Activated CD4-positive, CD25-positive, alpha-beta regulatory T cell treated with anti-CD3 and anti-CD28 coated beads, Interleukin-2, amount 50 U/mL, for 72 hours (primary cell): ENCODE results near the gene CALHM5.

Experiments
- DNase-seq: peaks from one replicate; pipeline ENCODE4 v3.0.0; 2021

The CALHM5 gene

GRCh38 chr6:116512111-116512559 lies 696 bp downstream of the CALHM5 start:
- no peak for DNase-seq

GRCh38 chr6:116512734-116513133 lies 1.3 kb downstream of the CALHM5 start:
- no peak for DNase-seq

DNA sequence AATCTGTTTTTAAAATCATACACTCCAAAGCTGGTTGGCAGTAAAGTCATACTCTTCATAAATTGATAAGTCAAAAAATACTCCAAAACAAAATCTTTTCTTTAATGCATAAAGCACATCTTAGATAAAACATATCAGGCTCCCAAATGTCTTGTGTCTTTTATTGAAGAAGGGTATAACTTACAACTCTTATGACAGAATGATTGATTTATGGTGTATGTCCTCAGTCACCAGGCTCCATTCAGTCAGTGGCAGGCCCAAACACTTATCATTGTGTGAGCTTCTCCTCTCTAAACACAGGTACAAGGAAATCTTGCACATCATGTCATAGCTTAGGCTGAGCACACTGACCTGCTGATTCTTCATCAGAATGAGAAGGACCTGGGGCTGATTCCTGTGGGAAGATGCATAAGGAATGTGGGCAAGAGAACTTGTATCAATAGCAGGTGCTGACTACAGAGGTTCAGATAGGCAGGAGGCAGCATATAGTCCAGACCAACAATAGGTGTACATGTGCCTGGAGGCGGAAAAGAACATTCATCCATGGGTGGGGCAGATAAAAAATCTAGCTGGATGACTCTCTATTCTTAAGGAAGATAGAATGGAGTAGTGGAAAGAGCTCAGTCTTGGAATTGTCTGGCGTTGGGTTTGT lies 1.9 kb downstream of the CALHM5 start:
- DNase-seq: no peak

DNA sequence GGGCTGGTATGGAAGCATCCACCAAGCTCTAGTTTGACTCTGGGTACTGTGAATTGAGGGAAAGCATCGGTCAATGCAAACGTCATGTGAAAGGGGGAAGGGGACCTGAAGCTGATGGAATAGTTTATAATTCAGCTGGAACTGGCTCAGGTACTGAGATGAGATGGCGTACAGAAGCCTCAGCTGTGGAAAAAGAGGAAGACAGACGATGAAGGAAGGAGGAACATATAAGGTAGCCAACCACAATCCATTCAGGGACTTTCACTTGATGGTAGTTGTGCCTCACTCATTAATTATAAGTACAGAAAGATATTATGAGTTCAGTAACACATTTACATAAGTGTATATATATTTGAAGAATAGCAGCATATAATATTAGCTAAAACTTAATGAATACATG lies 2.7 kb downstream of the CALHM5 start:
- DNase-seq: no peak

DNA sequence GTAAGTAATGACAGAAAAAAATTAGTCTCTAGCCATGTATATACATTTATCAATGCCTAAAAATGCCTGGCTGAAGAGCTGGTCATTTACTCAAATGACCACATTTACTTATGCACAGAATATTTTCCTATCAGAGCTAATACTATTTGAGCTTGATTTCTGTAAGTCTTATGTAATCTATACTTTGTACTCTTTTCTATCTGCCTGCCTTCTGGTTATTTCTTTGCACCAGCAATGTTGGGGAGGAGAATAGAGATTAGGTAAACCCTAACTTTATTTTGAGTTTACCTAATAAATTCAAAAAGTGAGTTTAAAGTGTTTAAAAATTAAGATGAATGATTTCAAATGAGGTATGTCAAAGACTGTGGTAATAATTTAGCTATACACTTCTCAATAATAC lies 3.7 kb downstream of the CALHM5 start:
- no peak for DNase-seq

DNA sequence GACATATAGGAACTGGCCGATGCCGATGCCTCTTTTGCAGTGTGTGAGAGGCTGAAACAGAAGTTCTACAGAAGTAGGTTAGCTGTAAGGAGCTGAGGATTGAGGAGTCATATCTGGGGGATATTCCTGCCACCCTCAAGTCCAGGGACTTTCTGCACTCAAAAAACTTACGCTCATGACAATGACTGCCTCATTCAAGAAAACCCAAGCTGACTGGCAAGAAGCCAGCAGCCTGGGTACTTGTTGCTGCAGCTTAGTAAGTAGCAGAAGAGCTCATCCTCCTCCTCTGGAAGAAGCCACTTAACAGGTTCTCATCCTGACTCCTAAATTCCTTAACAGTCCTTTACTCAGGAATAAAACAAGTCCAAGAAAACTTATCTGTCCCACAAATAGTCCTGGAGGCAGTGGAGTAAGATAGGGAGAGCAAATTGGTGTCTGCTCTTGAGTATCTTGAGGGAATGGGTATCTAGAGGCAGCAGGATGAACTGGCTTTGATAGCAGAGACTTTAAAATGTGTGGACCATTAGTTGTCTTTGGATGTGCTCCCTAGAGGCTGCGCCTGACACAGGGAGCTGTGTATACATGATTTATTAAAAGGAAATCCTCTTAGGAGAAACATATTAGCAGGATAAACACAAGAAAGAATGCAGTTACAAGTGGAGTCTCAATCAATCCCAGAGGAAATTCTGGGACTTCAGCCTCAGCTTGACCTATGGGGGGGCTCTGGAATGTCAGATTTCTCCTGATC lies 7.4 kb downstream of the CALHM5 start:
- DNase-seq: no peak

DNA sequence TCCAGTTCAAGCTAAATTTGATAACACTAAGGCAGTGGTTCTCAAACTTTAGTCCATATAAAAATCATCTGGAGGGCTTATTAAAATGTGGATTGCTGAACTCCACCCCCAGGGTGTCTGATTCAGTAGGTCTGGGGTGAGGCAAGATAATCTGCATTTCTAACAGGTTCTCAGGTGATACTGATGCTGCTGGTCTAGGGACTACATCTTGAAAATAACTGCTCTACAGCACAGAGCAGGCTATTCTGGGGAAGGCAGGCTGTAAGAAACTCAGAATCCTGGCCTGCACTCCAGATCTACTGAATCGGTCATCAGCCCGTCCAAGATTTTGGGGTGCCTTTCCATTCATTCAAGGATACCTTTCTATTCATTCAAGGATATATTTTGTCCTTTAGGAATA lies 11.5 kb downstream of the CALHM5 start:
- DNase-seq: no peak

- DNase-seq: no peak
These were observed 12.8 kb downstream of the CALHM5 start for GRCh38 chr6:116524236-116524635.

- no peak for DNase-seq
These were observed 16.7 kb downstream of the CALHM5 start for GRCh38 chr6:116528133-116528532.

DNA sequence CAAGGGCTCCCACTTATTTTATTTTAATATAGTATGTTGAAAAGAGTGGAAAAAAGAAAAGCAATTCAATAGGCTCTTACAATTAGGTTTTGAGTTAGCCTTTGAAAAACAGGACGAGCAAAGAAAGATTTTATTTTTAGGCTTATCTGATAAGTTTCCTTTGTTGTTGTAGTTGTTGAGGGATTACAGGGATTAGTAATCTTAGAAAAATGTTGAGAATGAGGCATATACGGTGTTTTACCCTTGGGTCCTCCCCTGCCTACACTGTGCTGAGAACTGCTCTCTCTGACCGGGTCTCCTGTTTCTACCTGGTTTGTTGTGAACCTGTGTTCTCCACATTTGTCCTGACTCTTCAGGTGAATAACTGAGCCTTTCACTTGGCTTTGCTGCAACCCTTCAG lies 17.3 kb downstream of the CALHM5 start:
- no peak for DNase-seq

GRCh38 chr6:116529466-116530290 lies 18.2 kb downstream of the CALHM5 start:
- no peak for DNase-seq

DNA sequence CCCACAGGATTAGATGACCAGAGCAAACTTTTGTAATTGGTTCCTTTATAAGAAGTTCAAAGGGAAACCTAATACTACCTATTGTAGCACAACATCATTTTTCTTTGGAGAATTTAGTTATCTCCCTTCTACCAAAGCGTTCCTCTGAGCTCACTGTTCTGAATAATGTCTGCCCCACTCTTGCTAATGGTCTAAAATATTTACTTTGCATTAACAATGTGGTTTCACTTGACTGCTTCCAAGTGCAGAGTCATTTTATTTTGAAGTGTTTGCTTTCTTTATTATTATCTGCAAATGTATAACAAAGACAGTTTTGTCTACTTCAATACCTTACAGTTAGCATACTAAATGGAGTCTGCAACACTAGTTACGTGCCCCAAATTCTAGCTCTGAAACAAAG lies 19.0 kb downstream of the CALHM5 start:
- DNase-seq: no peak

- DNase-seq: peak; percentile 46
These were observed 20.5 kb downstream of the CALHM5 start for GRCh38 chr6:116531675-116532570.

DNA sequence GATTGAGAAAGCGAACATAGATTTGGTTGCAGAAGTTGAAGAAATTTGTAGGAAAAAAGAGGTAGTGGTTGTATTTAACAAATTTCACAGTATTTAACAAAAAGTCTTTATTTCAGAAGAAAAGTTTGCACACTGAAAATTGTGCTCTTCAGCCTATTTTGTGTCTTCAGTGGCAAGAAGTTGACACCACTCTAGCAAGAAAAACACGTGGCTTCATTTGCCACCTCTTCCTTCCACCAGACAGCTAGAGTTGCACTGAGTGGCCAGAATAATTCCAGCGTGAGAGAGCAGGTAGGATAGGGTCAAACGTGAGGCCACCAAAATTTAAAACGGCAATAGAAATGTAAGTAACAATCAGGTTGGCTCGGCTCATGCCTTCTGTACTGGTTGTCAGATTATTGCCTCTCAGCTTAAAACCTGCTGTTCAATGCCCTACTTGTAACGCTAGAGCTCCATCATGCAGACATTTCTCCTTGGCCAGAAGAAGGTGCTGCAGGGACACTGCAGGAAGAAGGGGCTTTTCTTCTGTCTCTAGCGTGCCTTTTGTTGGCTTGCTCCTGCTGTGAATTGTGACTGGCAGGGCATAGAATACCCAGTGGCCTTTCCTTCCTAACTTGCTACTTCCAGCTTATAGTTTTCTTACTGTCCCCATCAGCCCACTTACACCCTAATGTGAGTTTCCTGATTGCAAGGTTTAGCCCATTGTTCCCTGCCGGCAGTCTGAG lies 22.0 kb downstream of the CALHM5 start:
- DNase-seq: no peak

DNA sequence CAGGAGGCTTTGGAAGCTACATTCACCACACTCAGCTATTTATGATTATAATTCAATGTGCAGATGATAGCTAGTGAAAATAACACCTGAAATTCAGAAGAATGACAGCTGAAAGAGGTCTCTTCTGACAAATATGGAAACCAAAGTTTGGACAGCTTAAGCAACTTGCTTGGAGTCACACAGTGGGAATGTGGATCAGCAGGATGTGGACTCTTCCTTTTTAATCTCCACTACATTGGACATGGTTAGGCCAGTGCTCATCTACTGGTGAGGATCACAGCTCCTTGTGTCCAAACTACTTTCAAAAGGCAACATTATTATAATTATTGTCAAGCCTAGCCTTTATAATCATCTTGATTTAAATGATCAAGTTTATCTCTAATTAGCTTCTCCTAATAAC lies 23.7 kb downstream of the CALHM5 start:
- no peak for DNase-seq

DNA sequence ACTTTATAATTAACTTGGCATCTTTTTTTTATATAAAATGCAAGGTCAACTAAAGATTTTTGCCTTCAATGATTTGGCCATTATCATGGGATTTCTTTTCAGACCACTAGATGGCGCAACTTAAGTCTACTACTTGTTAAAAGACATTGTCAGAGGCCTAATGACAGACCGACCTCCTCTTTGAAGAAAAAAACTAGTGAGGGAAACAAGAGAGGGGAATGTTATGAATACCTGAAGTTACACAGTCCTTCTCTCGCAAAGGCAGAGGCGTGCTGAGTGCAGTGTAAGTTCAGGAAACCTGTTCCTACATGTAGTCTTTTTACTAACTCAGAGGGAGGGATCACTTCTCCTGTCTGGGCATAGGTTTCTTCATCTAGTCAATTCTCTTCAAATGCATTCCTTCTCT lies 24.8 kb downstream of the CALHM5 start:
- DNase-seq: no peak

DNA sequence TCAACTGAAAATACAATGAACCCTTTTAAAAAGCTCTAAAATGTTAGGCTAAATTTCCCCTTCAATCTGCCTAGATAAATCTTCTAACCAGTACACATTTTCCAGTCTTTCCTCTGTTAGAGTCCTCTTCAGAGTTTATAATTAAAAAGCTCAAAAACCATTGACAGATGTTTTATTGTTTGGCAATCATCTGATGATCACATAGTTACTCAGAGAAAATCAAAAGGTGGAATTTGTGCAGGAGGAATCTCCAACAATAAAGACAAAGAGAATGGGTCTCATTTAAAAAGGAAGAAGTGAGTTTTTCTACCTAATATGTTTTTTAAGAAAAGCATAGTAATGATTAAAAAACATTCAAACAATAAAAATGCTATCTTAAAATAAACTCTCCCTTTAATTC lies 31.0 kb downstream of the CALHM5 start:
- DNase-seq: no peak

GRCh38 chr6:116543149-116543548 lies 31.7 kb downstream of the CALHM5 start:
- DNase-seq: no peak

GRCh38 chr6:116545651-116546050 lies 34.2 kb downstream of the CALHM5 start, which contains the start of gene TRAPPC3L:
TSS of gene TRAPPC3L (minus strand) at chr6:116545684. CDS start at chr6:116545514, 170 bp downstream.
- no peak for DNase-seq

DNA sequence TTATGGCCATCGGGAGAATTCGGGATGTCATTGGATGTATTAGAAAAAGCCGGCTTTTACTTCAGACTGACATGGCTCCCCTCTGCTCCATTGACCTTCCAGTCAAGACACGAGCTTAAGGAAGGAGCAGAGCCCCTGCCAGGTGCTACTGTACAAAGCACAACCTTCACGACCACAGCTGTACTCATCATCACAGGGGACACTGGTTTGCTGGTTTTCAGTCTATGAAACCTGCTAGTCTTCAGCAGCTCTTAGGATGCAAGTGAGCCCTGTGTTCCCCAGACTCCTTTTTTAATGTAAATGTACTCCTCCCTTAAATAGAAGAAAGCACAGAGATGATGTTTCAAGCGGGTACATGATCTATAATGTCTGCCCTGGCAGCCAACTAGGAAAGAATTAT lies 35.9 kb downstream of the CALHM5 start:
- DNase-seq: no peak

DNA sequence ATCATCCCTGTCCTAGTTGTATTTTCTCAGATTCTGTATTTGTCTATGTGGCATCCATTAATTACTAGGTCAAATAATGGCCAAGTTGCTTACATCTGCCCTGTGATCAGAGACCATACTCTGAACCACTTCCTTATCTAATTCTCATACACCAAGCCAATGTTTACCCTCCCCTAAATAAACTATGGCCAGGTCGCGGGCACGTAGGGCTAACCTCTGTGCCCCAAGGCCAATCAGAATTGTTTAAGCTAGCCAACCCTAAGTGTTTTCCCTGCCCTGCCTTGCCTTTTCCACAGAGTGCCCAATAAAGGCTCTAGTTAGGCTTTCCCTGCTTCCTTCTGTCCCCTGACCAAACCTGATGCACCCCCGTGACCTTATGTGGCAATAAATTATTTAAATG lies 39.4 kb downstream of the CALHM5 start:
- no peak for DNase-seq

DNA sequence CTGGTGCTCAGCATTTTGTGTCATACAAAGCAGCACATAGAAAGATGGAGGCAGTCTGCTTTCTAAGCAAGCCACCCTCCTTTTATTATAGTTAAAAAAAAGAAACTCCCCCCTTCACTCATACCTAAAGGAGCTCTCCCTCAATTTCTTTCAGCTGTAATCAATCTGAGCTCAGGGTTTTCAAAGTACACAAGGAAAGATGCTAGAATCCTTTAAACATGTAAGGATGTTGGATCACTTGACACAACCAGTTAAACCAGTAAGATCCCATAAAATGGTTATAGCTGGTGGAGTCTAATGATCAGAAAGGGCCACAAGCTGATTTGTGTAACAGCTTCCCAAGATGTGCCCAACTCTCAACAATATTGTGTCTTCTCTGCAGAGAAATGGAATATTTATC lies 42.0 kb downstream of the CALHM5 start, which contains the start of gene CALHM4:
Gene CALHM4 (plus strand): TSS at position 301 of the 400 bp plus-strand sequence. CDS start 43 bp downstream, at position 344.
- no peak for DNase-seq
